ENCODE results near the gene AMMECR1L. TPM values are rescaled to one million over a fixed set of nuclear protein-coding genes. Genes with fewer than 3 reads are reported as not detected.
"Not testable (repeated sequence)": the region's sequence is repeated elsewhere in the genome, so short reads cannot be mapped to it uniquely, and the experiment has no call there.

Gene AMMECR1L
- polyA plus RNA-seq (ENCODE audit: insufficient read length in 4 of 4), result 10 to 100 TPM; 25.7 to 28.8 (median 27.4) TPM

- peak in 2 of 4 donors; percentile 47 to 48 for DNase-seq (ENCODE audit: low read depth in 4 of 4, low spot score in 2 of 4)
These were observed at the start of gene AMMECR1L for GRCh38 chr2:127885780-127886592. TSS of gene AMMECR1L (minus strand) at chr2:127885956. CDS start at chr2:127874234, 11,722 bp downstream.

GRCh38 chr2:127935337-127935736 lies 49.6 kb upstream of the AMMECR1L start:
- DNase-seq (ENCODE audit: low read depth in 4 of 4, low spot score in 2 of 4), result no peak

DNA sequence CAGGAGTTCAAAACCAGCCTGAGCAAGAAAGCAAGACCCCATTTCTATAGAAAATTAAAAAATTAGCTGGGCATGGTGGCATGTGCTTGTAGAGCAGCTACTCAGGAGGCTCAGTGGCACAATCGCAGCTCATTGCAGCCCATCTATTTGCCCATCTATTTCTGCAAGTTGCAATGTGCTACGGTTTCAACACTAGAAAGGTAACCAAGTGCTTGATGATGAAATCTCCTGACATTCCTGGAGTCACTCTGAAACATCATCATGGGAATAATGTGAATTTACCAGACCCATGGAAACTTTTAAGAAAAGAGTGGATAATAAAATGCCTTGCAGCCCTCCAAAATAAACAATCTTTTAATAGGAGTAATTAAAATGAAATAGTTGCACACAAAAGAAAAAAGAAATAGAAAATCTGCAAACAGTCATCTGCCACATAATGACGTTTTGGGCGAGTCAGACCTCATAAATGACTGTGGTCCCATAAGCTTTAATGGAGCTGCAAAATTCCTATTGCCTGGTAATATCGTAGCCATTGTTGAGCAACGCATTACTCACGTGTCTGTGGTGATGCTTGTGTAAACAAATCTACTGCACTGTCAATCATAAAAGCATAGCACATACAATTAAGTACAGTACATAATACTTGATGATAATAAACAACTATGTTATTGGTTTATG lies 46.6 kb upstream of the AMMECR1L start:
- peak; percentile 15 to 31 (median 25) for DNase-seq (ENCODE audit: low read depth in 4 of 4, low spot score in 2 of 4)

DNA sequence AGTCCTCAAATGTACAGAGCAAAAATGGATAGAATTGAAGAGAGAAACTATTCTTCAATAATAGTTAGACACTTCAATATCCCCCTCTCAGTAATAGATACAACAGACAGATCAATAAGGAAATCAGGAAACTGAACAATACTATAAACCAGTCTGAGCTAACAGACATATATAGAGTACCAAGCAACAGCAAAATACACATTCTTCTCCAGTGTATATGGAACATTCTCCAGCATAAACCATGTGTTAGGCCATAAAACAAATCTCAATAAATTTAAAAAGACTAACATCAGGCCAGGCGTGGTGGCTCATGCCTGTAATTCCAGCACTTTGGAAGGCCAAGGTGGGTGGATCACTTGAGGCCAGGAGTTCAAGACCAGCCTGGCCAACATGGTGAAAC lies 43.7 kb upstream of the AMMECR1L start:
- DNase-seq (ENCODE audit: low read depth in 4 of 4, low spot score in 2 of 4), result no peak

DNA sequence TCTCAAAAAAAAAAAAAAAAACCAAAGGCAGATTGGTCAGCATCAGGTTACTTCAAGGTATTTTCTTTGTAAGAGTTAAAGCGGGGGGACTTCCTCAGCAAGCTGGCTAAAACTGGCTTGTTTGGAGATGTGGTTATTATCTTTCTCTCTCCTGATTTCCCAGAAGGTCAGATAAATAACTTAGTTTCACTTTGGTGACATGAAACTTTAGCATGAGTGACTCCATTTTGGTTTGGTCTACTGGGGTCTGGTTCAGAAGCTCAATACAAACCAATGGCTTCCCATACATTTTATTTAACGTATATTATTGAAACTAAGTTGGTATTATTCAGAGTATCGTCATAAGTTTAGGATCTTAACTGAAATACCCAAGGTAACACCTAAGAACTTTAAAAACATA lies 41.6 kb upstream of the AMMECR1L start:
- DNase-seq (ENCODE audit: low read depth in 4 of 4, low spot score in 2 of 4), result no peak

DNA sequence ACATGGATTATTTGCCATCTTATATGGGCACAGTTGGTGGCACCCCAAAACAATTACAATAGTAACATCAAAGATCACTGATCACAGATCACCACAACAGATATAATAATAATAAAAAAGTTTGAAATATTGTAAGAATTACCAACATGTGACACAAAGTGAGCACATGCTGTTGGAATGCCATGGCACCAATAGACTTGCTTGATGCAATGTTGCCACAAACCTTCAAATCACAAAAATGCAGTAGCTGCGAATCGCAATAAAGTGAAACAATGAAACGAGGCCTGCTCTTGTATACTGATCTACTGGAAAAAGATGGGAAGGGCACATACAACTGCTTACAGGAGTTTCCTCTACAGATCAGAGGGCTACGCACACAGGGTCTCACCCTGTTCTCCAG lies 32.2 kb upstream of the AMMECR1L start:
- DNase-seq (ENCODE audit: low read depth in 4 of 4, low spot score in 2 of 4), result no peak

GRCh38 chr2:127913808-127914457 lies 28.2 kb upstream of the AMMECR1L start:
- no peak for DNase-seq (ENCODE audit: low read depth in 4 of 4, low spot score in 2 of 4)

DNA sequence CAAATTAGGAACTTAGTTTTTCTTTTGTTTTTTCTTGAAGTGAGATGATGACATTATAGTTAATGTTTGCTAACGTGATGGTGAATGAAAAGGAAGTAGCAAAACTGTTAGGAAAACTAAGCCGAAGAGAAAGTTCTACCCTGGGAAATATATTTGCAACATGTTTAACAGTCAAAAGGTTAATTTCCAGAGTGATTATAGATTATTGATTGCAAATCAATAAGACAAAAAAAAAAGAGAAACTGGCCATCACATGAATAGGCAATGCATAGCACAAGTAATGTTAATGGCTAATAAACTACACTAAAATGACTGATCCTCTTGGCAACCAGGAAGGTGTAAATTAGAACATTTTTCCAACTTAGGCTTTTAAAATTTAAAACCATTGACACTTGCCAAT lies 26.0 kb upstream of the AMMECR1L start:
- no peak for DNase-seq (ENCODE audit: low read depth in 4 of 4, low spot score in 2 of 4)

GRCh38 chr2:127910415-127910814 lies 24.7 kb upstream of the AMMECR1L start:
- no peak for DNase-seq (ENCODE audit: low read depth in 4 of 4, low spot score in 2 of 4)

- no peak for DNase-seq (ENCODE audit: low read depth in 4 of 4, low spot score in 2 of 4)
These were observed 23.3 kb upstream of the AMMECR1L start for GRCh38 chr2:127909019-127909418.

DNA sequence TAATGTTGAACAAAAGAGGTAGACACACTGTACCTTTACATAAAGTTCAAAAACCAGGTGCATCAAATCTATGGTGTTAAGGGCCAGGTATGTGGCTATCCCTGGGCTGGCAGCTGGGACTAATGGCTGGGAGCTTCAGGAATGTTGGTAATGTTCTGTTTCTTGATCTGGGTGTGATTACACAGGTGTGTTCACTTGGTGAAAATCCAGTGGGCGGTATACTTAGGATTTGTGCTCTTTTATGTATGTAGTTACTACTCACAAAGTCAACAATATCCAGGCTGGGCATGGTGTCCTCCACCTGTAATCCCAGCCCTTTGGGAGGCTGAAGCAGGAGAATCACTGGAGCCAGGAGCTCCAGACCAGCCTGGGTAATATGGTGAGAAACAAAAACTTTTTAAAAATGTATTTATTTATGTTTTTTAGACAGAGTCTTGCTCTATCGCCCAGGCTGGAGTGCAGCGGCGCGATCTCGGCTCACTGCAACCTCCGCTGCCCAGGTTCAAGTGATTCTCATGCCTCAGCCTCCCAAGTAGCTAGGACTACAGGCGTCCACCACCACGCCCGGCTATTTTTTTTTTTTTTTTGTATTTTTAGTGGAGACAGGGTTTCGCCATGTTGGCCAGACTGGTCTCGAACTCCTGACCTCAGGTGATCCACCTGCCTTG lies 22.1 kb upstream of the AMMECR1L start:
- not testable (repeated sequence) for DNase-seq (ENCODE audit: low read depth in 4 of 4, low spot score in 2 of 4)

DNA sequence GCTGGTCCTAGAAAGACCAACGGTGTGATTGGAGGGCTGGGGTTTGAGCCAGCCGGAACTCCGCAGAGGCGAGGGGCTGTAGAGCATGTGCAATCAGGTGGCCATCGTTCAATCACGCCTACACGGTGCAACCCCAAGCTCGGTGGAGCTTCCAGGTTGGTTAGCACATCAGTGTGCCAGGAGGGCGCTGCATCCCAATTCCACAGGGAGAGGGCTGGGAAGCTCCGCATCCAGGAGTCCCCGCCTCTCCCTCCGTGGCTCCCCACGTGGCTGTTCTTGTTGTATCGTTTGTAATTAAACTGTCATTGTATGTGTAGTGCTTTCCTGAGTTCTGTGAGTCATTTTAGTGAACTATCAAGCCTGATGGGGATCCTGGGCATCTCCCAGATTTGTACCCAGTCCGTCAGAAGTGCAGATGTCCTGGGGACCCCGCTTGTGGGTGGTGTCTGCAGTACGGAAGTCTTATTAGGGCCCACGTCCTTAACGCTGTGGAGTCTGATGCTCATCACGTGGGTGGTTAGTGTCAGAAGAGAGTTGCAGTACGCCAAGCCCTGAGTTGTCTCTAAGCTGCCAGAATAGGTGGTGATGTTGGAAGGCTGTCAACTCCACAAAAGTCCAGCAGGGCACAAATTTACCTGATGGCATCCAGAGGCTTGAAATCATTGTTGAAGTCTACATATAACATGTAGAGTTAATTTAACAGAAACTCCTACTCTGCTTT lies 20.6 kb upstream of the AMMECR1L start:
- no peak for DNase-seq (ENCODE audit: low read depth in 4 of 4, low spot score in 2 of 4)

DNA sequence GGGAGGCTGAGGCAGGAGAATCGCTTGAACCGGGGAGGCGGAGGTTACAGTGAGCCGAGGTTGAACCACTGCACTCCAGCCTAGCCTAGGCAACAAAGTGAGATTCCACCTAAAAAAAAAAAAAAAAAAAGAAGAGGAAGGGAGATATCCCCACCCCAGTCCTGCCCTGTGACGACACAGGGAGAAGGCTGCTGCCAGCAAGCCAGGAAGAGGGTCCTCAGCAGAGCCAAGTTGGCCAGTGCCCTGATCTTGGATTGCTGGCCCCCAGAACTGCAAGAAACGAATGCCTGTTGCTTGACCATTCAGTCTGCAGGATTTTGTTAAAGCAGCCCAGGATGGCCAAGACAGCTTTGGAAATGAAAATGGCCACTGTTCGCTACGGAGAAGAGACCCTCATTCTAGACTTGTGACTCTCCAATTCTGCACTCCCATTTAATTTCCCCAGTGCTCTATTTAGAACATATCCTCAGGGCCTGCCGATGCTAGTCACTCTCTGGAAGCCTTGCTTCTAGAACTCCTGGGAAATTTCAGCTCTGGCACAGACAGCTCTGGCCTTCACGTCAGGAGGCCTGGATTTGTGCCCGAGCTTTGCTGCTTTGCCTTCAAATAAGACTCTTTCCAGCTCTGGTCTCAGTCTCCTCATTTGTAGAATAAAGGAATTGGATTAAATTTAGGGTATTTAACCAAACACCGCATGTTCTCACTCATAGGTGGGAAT lies 15.7 kb upstream of the AMMECR1L start:
- DNase-seq (ENCODE audit: low read depth in 4 of 4, low spot score in 2 of 4), result no peak

DNA sequence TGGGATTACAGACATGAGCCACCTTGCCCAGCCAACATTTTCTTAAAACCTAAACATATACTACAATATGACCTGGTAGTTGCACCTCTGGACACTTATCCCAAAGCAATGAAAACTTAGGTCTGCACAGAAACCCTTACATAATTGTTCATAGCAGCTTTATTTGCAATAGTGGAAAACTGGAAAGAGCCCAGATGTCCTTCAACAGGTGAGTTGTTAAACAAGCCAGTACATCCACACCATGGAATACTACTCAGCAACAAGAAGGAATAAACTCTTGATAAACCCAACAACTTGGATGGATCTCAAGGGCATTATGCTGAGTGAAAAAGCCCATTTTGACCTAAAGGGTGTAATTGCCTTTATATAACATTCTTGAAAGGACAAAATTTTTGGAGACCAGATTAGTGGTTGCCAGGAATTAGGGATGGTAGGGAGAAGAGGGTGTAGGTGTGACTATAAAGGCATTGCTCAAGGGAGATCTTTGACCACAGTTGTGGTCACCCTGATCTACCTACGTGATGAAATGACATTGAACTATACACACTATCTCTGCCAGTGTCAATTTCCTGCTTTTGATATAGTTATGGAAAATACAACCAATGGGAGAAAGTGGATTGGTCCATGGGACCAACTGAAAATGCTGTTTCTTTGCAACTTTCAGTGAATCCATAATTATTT lies 11.9 kb upstream of the AMMECR1L start:
- DNase-seq (ENCODE audit: low read depth in 4 of 4, low spot score in 2 of 4), result no peak

GRCh38 chr2:127893494-127893893 lies 7.7 kb upstream of the AMMECR1L start:
- no peak for DNase-seq (ENCODE audit: low read depth in 4 of 4, low spot score in 2 of 4)

- no peak for DNase-seq (ENCODE audit: low read depth in 4 of 4, low spot score in 2 of 4)
These were observed 7.3 kb upstream of the AMMECR1L start for GRCh38 chr2:127893033-127893432.

- no peak for DNase-seq (ENCODE audit: low read depth in 4 of 4, low spot score in 2 of 4)
These were observed 6.1 kb upstream of the AMMECR1L start for GRCh38 chr2:127891811-127892210.

GRCh38 chr2:127890756-127891155 lies 5.0 kb upstream of the AMMECR1L start:
- DNase-seq (ENCODE audit: low read depth in 4 of 4, low spot score in 2 of 4), result not testable (repeated sequence)

DNA sequence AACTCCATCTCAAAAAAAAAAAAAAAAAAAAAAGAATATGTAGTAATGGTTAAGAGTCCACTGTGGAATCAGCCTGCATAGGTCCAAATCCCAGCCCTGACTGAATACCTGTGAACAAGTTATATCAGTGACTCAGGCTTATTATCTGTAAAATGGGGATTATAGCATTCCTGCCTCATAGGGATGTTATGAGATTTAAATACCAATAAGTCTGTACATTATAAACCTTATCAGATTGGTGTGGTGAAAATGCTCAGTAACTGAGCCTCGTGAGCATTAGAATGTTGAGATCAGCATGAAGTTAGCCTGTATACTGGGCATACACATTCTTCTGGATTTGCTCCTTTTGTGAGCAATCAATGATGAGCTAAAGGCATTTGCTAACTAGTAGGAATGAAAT lies 3.0 kb upstream of the AMMECR1L start:
- no peak for DNase-seq (ENCODE audit: low read depth in 4 of 4, low spot score in 2 of 4)

Measured in left renal cortex interstitium (tissue), 4 donors.